HG03066 (cell line): Measurements from ENCODE around the gene SLC35E1.
A peak's percentile ranks its signal among the peaks of the same experiment; 100 is the strongest.

Source experiments
- ATAC-seq: cut with Tn5 transposase; IDR thresholded peaks from one replicate; pipeline ENCODE4 v1.9.1; 2021; ENCODE audit warnings: low read depth; ENCODE audit not compliant: unreplicated experiment

SLC35E1 gene

DNA sequence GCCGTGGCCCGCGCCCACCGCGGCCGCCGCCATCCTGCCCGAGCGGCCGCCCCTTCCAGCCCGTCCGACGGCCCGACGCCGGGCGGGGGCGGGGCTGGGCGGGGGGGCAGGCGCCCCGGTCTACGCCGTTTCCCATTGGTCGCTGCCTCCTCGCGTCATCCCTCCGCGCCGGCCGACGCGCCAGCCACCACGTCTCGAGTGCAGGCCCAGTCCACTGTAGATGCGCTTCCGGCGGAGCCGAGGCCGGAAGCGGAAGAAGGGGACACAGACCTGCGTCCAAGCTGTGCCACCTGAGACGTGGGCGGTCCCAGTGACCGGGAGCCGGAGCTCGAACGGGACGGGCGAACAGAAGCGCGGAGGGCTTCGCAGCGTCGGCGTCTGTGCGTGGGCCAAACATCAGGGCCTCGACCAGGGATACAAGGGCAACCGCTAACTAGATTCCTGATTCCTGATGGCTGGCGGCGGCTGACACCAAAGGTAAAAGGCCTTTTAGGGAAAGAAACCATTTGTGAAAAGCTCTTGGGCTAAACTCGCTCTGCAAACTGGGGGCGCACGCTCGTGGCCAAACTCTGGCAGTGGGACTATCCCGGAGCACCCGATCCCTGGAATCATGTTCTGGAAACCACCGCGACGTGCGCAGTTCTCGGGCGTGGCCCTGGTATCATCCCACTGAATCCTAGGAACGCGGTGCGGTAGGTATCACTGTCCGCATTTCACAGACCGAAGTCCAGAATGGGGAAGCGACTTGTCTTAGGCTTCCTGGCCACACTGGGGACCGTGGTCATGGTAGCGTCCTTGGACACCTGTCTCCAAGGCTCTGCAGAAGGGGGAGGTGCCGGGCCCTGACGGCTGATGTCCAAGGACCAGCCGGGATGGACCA, at the start of gene SLC35E1:
SLC35E1 (minus strand) TSS at position 84 of the 880 bp plus-strand sequence; CDS start at position 33, 51 bp downstream.
- peak; percentile 77 for ATAC-seq

DNA sequence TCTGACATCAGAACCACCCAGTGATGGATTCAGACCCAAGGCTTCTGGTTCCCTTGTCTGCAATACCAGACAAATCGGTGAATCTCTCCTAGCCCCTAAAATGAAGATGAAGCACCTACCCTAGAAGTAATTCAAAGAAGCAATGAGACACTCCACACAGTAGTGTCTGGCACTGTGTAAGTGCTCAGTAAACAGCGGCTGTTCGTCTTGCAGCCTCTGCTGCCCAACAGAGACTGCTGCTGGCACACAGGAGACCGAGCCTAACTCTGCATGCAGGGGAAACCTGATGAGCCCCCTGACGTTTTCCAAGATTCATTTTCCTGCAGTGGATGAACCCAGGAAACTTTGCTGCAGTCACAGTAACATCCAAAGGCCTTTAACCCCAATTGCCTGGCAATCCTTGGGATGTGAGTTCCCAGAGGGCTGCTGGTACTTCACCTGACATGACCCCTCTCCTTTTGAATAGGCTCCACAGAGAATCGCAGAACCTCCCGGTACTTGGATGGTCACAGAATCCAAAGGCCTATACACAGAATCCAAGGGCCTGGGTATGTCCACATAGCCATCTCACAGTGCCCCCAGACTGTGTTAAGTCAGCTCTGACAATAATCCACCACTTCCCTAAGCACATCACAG, 49.1 kb upstream of the SLC35E1 start:
- ATAC-seq: no peak

DNA sequence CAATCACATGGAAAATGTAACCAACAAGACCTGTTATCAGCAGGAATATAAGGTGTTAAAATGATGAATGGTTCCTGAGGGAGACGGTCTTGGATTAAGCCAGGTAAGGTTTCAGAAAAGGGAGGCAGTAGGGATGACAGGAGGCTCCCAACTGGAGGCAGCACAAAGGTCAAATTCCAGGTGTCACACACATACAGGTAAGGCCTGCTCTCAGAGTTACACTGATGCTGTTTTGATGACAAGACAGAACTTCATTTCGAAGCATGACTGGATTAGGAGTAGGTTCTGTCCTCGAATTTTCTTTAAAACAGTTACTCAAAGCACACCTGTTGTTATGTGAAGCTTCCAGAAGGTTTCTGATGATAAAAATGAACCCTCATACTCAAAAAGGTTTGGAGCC, 48.4 kb upstream of the SLC35E1 start:
- ATAC-seq: no peak

DNA sequence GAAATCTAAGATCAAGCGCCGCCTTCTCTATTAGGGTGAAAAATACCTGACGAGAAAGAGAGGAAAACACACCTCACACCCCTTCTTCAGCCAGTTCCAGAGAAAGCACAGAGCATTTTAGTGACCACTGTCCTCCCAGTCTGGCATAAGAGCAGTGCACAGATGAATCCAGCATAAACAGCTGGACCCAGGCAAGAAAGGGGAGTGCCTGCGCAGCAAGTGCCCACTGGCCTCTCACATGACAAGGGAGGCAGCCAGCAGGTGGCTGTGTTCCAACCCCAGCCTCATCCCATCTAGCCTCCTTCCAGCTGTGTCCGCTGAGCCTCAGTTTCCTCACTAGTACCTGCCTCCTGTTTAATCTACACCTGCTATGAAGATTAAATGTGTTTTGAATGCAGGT, 47.8 kb upstream of the SLC35E1 start:
- ATAC-seq: no peak

DNA sequence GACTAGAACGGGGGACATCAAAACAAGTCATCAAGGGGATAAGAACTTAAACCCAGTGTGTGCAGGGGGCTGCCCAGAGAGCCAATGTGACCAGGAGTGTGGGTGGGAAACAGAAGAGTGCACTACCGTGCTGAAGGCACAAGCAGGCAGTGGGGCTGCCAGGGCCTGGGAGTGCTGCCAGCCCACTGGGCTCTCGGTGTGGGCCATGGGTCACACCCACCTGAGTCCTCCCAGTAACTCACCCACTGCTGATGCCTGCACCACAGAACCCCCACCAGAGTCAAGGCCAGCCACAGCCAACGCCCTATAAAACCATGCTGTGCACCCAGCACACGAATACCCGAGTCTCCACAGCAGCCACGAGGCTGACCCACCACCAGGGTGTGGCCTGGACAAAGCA, 47.2 kb upstream of the SLC35E1 start:
- ATAC-seq: no peak

DNA sequence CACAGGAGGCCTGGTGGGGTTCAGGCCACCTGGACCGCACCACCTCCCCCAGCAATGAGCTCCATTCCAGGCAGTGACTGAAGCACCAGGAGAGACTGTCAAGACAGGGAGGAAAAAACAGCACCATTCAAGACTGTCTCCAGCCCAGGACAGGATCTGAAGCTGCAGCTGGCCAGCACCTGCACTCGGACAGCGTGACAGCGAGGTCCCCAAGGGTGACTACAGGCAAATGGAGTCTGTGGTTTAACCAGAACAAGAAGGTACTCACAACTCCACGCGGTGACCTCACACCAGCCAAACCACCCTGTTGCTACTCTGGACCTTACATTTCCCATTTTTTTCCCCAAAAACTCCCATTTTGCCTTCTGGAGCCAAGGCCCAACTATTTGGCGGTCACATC, 46.0 kb upstream of the SLC35E1 start:
- no peak for ATAC-seq

DNA sequence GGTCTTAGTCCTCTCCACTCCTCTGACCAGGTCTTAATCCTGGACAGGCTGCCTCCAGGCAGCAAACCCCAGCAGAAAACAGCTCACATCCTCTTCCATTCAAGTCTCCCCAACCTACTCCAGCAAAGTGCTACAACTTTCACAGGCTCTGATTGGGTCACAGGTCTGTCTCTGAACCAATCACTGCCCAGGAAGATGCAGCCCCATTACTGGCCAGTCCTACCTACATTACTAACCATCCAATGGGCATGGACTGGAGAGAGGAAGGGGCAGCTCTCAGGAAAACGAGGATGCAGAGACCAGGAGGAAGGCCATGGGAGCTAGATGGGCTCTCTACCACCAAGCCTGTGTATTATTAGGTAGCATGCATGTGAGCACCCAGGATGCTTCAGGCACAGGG, 43.6 kb upstream of the SLC35E1 start:
- ATAC-seq: no peak

DNA sequence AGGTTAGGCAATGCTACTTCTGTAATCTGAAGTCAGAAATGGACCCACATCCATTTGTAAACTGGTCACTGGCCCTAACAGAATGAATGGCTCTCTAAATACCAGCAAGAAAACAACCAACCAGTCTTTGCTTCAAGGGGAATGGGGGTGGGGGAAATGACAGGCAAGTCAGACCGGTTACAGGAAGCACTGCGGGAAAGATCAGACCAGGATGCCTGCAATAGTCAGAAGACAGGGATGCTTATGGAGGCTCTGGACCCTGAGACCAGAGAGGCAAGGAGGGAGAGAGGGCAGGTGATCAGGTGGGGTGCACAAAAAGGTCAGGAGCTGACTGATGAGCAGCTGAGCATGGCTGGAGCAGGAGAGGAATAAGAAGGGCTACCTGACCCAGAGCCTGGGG, 42.7 kb upstream of the SLC35E1 start:
- ATAC-seq: no peak

DNA sequence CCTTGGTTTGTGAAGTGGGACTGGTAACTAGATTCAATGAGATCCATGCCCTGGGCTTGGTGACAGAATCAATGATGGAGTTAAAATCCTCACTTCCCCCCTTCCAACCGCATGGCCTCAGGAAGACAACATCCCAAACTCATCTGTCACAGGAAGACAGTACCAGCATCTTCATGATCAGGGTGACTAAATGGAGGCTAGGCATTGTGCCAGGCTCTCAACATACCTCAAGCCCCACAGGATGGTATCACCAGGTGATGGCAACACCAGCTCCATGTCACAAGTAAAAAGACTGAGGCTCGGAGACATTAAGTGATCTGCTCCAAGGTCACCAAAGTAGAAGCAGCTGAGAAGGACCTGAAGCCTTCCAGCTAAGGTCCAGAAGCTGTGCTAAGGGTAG, 41.6 kb upstream of the SLC35E1 start:
- no peak for ATAC-seq

DNA sequence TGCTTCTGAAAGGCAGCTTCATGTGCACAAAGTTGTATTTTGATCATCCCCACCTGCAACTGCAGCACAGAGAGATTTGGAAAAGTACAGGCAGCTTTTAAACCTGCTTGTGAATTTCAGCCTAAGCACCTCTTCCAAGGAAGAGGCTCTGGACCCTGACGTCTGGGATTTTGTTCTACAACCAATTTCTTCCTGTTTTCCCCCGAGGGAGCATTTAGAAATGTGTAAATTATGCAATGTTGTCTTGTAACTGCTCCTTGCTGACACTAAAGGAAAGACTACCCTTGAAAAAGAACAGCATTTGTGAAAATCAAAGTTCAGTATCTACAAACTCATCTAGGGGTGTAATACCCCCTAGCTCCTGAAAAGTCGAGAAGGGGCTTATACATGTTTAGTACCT, 40.4 kb upstream of the SLC35E1 start:
- no peak for ATAC-seq

DNA sequence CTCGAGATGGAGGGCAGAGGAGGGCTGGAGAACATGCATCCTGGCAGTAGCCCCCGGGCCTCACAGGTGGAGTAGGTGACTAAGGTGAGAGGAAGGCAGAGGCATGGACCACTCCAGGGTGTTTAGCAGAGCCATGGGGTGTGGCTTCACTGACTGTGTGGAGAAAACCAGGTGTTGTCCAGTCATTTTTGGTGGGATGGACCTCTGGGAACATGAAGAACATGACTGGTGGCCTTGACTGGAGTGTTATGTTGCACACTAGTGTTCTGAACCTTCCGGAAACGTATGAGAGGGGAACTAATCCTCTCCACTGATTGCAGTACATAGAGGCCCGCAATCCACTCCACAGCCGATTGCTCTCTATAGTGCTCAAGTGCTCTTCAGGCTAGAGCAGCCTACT, 38.9 kb upstream of the SLC35E1 start:
- ATAC-seq: no peak

DNA sequence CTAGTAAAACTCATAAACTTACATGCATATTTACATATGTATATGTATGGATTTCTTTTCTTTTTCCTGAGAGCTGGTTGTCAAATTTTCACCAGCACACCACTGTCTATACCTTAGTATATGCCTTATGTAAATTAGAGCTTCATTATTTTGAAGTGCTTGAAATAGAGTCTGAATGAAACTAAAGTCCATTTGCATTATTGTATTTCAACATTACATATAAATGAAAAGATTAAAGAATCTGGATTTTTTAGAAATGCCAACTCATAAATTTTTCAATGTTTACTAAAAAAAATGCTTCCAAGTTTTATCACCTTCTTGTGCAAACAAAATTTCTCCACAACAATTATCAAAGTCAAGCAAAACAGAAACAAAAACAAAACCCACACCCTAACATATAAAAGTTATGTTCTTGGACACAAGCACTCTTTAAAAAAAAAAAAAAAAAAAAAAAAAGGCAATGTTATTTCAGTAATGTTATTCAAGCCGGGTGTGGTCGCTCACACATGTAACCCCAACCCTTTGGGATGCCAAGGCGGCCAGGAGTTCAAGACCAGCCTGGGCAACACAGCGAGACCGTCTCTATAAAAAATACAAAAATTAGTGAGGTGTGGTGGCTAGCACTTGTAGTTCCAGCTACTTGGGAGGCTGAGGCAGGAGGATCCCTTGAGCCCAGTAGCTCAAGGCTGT, 37.4 kb upstream of the SLC35E1 start:
- ATAC-seq: no peak

DNA sequence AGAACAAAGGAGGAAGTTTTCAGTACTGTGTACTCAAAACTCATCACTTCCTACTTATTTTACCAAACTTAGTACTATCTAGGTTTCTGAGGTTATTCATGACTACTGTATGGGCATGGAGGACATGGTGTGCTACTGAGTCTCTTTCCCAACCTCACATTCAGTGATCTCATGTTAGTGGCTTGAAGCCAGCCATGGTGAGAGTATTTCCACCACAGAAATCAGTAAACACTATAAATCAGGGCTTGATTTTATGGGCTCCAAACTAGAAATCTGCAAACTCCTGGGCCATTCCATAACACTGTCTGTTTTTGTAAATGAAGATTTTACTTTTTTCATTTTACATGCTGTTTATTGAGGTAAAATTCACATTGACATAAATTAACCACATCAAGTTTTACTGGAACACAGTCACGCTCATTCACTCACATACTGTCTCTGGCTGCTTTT, 36.1 kb upstream of the SLC35E1 start:
- no peak for ATAC-seq

DNA sequence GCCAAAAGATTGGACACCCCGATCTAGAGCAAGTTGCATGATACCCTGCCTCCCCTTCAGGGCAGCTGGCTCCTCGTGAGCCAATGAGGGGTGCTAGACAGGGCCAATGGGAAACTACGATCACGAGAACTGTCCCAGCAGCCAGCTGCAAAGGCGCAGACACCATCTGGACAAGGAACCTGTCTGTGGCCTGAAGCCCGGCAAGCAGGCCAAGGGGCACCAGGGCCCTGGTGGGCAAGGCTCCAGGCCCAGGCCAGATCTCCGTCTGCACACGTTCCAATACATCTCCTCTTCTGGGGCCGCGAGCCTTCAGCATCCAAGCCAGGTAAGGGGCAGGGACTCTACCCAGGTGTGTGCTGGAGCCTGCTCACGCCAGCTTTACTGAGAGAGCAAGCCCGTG, 35.6 kb upstream of the SLC35E1 start:
- no peak for ATAC-seq

DNA sequence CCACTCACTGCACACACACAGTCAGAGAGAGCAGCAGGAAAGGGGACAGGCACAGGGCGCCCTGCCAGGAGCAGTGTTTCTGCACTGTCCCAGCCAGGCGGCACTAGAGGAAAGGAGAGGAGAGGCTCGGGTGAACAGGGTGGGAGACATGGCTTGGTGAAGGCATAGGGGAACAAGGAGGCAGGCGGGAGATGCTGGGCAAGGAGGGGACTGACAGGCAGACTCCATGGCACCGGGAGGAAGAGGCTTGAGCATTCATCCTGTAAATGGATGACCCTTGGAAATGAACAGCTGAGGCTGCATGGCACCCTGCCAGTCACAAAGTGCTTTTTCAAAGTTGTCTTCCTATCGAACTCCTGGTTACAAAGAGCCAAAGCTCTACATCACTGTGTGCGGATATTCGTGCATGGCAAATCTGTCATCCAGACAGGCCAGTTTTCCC, 33.4 kb upstream of the SLC35E1 start:
- no peak for ATAC-seq

DNA sequence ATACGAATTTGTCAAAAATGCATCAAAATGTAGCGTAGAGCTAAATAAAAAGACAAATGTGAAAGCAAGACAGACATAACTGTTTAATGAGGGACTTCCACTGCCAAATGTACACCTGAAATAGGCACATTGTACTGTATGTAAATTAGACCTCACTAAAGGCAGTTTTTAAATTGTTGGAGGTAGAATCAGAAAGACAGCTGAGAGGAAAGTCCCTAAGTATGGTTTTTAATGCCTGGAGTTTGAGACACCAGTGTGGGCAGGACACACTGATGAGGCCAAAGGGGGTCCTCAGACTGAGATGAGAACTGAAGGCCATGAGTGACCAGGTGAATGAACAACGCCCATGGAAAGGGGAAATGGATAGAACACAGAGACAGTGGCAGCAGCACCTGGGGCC, 32.9 kb upstream of the SLC35E1 start:
- no peak for ATAC-seq

DNA sequence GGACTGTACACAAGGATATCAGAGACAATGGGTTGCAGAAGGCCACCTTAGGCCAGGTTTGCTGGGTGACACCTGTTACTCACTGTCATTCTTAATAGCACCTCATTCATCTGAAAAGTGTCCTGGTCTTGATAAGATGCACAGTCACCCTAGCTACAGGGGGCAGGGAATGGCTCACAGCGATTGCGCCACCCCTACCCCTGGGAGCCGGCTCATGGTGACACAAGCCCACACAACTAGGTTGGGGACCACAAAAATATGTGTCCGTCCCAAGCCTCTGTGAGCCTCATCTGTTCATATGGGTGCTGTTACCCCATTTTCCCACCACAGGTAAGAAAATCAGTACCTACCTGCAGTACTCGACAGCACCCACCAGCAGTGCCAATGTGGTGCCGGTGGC, 32.4 kb upstream of the SLC35E1 start:
- no peak for ATAC-seq

DNA sequence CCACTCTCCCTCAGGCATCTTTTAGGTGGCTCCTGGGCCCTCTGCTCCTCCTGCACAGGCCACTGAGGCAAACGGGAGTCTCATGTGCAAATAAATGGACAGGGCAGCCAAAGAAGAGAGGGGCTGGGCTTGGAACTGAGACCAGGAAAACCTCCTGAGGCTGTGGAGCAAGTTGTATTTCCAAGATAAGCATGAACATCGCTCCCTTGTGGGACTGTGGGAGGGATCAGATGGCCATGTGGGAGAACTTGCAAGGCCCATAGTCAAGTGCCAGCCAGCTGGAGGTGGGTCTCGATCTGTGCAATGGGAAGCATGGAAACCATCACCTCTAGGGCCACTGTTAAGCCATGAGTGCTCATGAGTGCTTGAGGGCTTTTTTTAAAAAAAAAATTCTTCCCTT, 30.9 kb upstream of the SLC35E1 start:
- no peak for ATAC-seq

DNA sequence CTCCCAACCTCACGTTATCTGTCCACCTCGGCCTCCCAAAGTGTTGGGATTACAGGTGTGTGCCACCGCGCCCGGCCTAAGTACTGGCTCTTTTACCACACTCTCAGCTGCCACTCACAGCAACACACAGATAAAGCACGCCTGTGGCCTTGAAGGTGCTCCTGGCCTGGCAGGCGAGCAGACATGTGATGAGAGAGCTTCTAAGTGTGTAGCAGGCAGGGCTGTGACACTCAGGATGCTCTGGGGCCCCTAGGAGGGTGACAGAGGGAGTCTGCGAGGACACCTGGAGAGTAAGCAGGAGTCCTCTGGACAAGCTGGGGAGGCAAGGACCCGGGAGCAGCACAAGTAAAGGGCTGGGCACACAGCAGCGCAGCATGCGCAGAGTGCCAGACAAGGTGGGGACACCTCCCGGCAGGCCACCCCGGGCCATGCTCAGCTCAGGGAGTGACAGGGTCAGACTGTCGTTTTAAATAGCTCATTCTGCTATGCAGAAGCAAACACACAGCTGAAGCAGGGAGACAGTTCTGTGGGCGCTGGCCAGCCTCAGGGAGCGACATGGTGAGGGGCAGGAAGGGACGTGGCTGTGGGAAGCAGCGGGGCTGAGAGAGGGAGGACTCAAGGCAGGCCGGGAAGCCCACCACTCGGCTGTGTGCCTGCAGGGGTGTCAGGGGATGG, 29.3 kb upstream of the SLC35E1 start:
- ATAC-seq: no peak

DNA sequence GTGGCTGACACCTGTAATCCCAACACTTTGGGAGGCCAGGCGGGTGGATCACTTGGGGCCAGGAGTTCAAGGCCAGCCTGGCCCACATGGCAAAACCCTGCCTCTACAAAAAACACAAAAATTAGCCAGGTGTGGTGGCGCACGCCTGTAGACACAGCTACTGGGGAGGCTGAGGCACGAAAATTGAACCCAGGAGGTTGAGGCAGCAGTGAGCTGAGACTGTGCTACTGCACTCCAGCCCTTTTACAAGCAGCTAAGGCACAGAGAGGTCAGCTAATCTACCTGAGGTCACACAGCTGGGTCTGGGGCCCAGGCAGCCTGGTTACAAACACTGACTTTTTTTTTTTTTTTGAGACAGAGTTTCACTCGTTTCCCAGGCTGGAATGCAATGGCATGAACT, 28.6 kb upstream of the SLC35E1 start:
- ATAC-seq: no peak
